HepG2 (cell line): ENCODE results near the gene FSCN2. TPM values are rescaled to one million over a fixed set of nuclear protein-coding genes. Genes with fewer than 3 reads are reported as not detected.

Experiments used
- ATAC-seq: fragments of 200-7000 bp; cut with Tn5 transposase; 3 replicates; pipeline ENCODE4 v1.9.1; 2020; ENCODE audit warnings: mild to moderate bottlenecking, moderate library complexity
- BruUV-seq: library from RNA; stranded (reverse); fragments of 400-500 nt; replicated peaks from 2 replicates; lab custom pipeline; 2021; lab: Mats Ljungman, UMichigan
- CTCF ChIA-PET: fragments of 300-600 bp; formaldehyde crosslinking; extraction: SDS; loops from one replicate; lab custom pipeline; 2021; ENCODE audit warnings: low total read pairs, inconsistent platforms, low intra/inter-chr PET ratio; lab: Yijun Ruan, JAX
- POLR2A ChIA-PET: fragments of 350-600 bp; sonication (Branson Sonifier 250); formaldehyde crosslinking; loops from one replicate; lab custom pipeline; 2020; ENCODE audit warnings: antibody characterized with exemption, inconsistent platforms; lab: Yijun Ruan, JAX
- DNase-seq: peaks from one replicate; pipeline ENCODE4 v3.0.0-alpha.2; 2015; ENCODE audit warnings: low spot score
- FAIRE-seq: peaks from 3 replicates; lab custom pipeline; 2011; peaks lifted over from hg19 to GRCh38; lab: Jason Lieb, UNC
- H2AFZ ChIP-seq: one replicate; pipeline ENCODE4 v1.6.1; 2011; ENCODE audit warnings: low read length, inconsistent platforms
- H3K27ac ChIP-seq: fragments of 300-600 bp; 3 replicates; pipeline ENCODE4 v1.8.0; 2011; ENCODE audit warnings: mixed run types, mild to moderate bottlenecking, mixed read lengths, low read length, inconsistent platforms; ENCODE audit not compliant: insufficient read depth; ENCODE audit errors: extremely low read length
- H3K27me3 ChIP-seq, 2 experiments: fragments of 200-600 bp in 1 of 2; 2 replicates in 1 of 2; 3 replicates in 1 of 2; pipeline versions ENCODE4 v1.6.0 to v1.8.0; 2011; ENCODE audit warnings: low read length in 2 of 2, mild to moderate bottlenecking in 2 of 2, moderate library complexity in 2 of 2, inconsistent platforms in 1 of 2; ENCODE audit not compliant: insufficient read depth in 2 of 2, control insufficient read depth in 1 of 2
- H3K36me3 ChIP-seq, 2 experiments: fragments of 200-600 bp in 1 of 2; replicated peaks in 1 of 2; 2 replicates in 1 of 2; 3 replicates in 1 of 2; pipeline versions ENCODE4 v1.5.1 to v1.8.0; 2011; ENCODE audit warnings: low read length in 2 of 2, inconsistent platforms in 1 of 2; ENCODE audit not compliant: insufficient read depth in 2 of 2, control insufficient read depth in 1 of 2
- H3K4me1 ChIP-seq: 2 replicates; pipeline ENCODE4 v1.5.1; 2012; ENCODE audit warnings: low read length, inconsistent platforms; ENCODE audit not compliant: insufficient read depth
- H3K4me2 ChIP-seq: 2 replicates; pipeline ENCODE4 v1.6.0; 2011; ENCODE audit warnings: low read depth, low read length, inconsistent platforms
- H3K4me3 ChIP-seq, 3 experiments: fragments of 200-600 bp in 1 of 3; sonication (generic), shearing (Covaris generic) in 1 of 3; replicated peaks in 1 of 3; 2 replicates each; pipeline ENCODE4 v1.5.1; 2011 to 2016; ENCODE audit warnings: low read length in 3 of 3, inconsistent platforms in 2 of 3, low read depth in 2 of 3, mild to moderate bottlenecking in 2 of 3, control low read depth in 1 of 3, mixed read lengths in 1 of 3; ENCODE audit not compliant: insufficient read depth in 1 of 3
- H3K79me2 ChIP-seq: one replicate; pipeline ENCODE4 v1.6.1; 2011; ENCODE audit warnings: low read length, inconsistent platforms; ENCODE audit not compliant: insufficient read depth
- H3K9ac ChIP-seq: 2 replicates; pipeline ENCODE4 v1.6.0; 2011; ENCODE audit warnings: mild to moderate bottlenecking, low read depth, low read length, inconsistent platforms; ENCODE audit not compliant: insufficient read depth
- H3K9me3 ChIP-seq: 2 replicates; pipeline ENCODE4 v1.5.1; 2012; ENCODE audit warnings: mild to moderate bottlenecking, low read length
- H4K20me1 ChIP-seq: 2 replicates; pipeline ENCODE4 v1.6.0; 2011; ENCODE audit warnings: inconsistent platforms, mild to moderate bottlenecking, low read length, moderate library complexity; ENCODE audit not compliant: insufficient read depth
- KLF13 ChIP-seq: sonication (generic); formaldehyde crosslinking; IDR thresholded peaks from 2 replicates; pipeline ENCODE4 v1.4.0; 2020; ENCODE audit warnings: mild to moderate bottlenecking, missing genetic modification reagents
- MTA1 ChIP-seq: sonication (generic); formaldehyde crosslinking; IDR thresholded peaks from 2 replicates; pipeline ENCODE4 v1.4.0; 2020; ENCODE audit warnings: missing genetic modification reagents, mild to moderate bottlenecking, borderline replicate concordance
- RBM22 ChIP-seq: fragments of 200-400 bp; formaldehyde crosslinking; optimal IDR thresholded peaks from 2 replicates; pipeline ENCODE3; 2017; ENCODE audit warnings: mild to moderate bottlenecking, low read length, moderate library complexity
- ZC3H13 ChIP-seq: sonication (generic); formaldehyde crosslinking; IDR thresholded peaks from 2 replicates; pipeline ENCODE4 v1.8.1; 2023; ENCODE audit warnings: mild to moderate bottlenecking, missing genetic modification reagents, moderate library complexity
- ZNF510 ChIP-seq: sonication (generic); formaldehyde crosslinking; IDR thresholded peaks from 2 replicates; pipeline ENCODE4 v1.4.0; 2020; ENCODE audit warnings: low read depth, mild to moderate bottlenecking, missing genetic modification reagents
- WGBS: methylation state at CpG from one replicate; pipeline ENCODE4 v1.1.6; 2017; ENCODE audit warnings: low lambda C conversion rate; 5-methylcytosine and 5-hydroxymethylcytosine counted together
- in situ Hi-C: cut with HindIII; loops from 2 replicates; pipeline ENCODE4 v1.10.0; 2017; ENCODE audit warnings: low pct_unique_long_range_greater_than_20kb; ENCODE audit not compliant: extremely low pct_ligation_motif_present
- intact Hi-C: fragments of 100-400 bp; cut with micrococcal nuclease; formaldehyde crosslinking; loops from one replicate; pipeline ENCODE4 v1.10.0; 2022; ENCODE audit not compliant: unreplicated experiment
- polyA plus RNA-seq, 8 experiments: library from polyadenylated mRNA; depleted of rRNA in 3 of 8; stranded (reverse) in 7 of 8; unstranded in 1 of 8; fragments of >200 nt; fragmentation: Illumina TruSeq in 4 of 8; extraction: Trizol in 4 of 8; gene quantifications; 2 replicates each; pipeline versions ENCODE4 v1.2.1 to v1.2.3, GENCODE V29; 2011 to 2016; ENCODE audit warnings: low read depth in 4 of 8, missing spikeins in 1 of 8, mixed read lengths in 1 of 8; ENCODE audit not compliant: insufficient read depth in 1 of 8
- total RNA-seq, 5 experiments: library from RNA; depleted of rRNA; stranded (reverse); fragments of >200 nt; fragmentation: Illumina TruSeq; extraction: Trizol; gene quantifications; 2 replicates each; pipeline ENCODE4 v1.2.3, GENCODE V29; 2016; ENCODE audit warnings: low read depth in 1 of 5
- TF ChIP-seq, protein P1 (sequence below): IDR thresholded peaks from 2 replicates; pipeline ENCODE4 v1.6.1; 2016
- TF ChIP-seq, protein P2 (sequence below): sonication (generic); formaldehyde crosslinking; IDR thresholded peaks from 2 replicates; pipeline ENCODE4 v1.5.1; 2020; ENCODE audit warnings: mild to moderate bottlenecking, missing genetic modification reagents, moderate library complexity
- TF ChIP-seq, protein P3 (sequence below): sonication (generic); formaldehyde crosslinking; conservative IDR thresholded peaks from 2 replicates; pipeline ENCODE4 v1.8.0; 2022; ENCODE audit warnings: low read depth, missing genetic modification reagents

Gene FSCN2
- total and polyA plus RNA-seq, 2 of the 13 experiments (the other 11 are each of a cell fraction or from before 2014, with no cell fraction given): 0.09 TPM; not detected in 1

DNA sequence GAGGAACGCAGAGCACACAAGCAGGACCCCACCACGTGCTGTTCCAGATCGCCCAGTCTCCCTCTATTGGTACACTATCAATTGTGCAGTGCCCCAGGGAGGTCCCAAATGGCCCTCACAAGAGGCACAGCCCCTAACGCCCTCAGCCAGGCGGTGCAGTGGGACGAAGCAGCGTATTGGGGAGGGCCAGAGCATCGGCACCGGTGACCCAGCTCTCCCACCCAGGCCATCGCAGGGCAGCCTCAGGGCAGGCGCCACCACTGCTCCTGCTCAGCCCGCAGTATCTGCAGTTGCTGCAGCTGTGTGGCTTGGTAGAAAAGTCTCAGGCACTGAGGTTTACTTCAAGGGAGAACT is 29.9 kb downstream of the FSCN2 start:
- no peak for ATAC-seq
- H3K36me3 ChIP-seq: peaks cover 20 to 47% of the 10 kb centered on the region in 2 experiments
- peaks cover 32% of the 10 kb centered on the region for H3K4me1 ChIP-seq
- FAIRE-seq: no peak
- 100% methylated on average over 12 of the region's 12 CpGs for WGBS
- no peak for DNase-seq
- H3K9me3 ChIP-seq: no peaks in the 10 kb centered on the region
- no peak for TF ChIP-seq KLF13 (CRISPR knock-in tag)
- peak; percentile 70 for TF ChIP-seq RBM22
- no TSS peak for BruUV-seq
- in situ Hi-C loops (no loop called here), intact Hi-C loops (loop anchor here (2.0 kb wide), 1 partner anchor 43 kb away; no protein-coding TSS in a partner anchor)
- no peak overlapping the region for H3K4me2 ChIP-seq
- POLR2A ChIA-PET: no interaction called here
- no peak overlapping the region for H3K4me3 ChIP-seq
- no peaks in the 10 kb centered on the region for H3K27me3 ChIP-seq
- H3K9ac ChIP-seq: no peak overlapping the region
- CTCF ChIA-PET: interaction anchor here (1.8 kb wide), 1 partner anchor 43 kb away, joined by 12 read pairs; no protein-coding TSS in a partner anchor
- H4K20me1 ChIP-seq: no peaks in the 10 kb centered on the region
- no peak overlapping the region for H2AFZ ChIP-seq
- H3K79me2 ChIP-seq: no peaks in the 10 kb centered on the region
- H3K27ac ChIP-seq: no peak overlapping the region

DNA sequence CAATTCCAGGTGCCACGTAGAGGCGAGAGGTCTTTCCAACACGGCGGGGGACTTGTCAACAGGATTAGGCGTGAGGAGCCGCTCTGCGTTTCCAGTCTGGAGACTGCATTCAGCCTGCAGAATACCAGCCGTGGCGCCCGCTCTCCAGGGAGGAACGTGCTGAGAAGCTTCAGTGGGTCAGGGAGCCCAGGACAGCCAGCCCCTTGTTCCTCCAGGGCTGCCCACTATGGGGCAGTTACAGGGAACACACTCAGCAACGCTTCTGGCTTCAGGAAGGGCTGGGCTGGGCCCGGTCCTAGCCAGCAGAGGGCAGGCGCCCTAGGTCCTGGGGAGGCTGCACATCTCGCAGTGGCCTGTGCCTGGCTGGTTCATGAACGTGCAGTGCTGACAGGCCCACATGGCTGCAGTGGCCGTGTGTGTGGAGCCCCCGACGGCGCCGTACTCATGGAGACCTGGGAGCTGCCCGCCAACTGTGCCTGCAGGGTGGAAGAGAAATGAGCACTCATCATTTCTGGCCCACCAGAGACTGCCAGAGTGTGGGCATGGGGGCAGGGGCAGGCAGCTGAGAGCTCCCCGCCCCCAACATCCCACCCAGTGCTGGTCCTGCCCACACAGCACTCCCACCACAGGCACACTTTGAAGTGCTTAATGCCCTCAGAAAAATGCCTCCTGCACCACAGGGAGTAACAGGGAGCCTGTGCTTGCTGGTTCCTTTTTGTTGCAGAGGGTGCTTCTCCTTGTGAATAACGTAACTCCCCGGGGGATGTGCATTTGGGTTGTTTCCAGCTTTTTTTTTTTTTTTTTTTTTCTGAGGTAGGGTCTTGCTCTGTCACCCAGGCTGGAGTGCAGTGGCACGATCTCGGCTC is 31.0 kb downstream of the FSCN2 start:
- H3K9ac ChIP-seq: no peak overlapping the region
- peaks cover 21% of the 10 kb centered on the region for H3K4me1 ChIP-seq
- no peaks in the 10 kb centered on the region for H4K20me1 ChIP-seq
- DNase-seq (no peak), FAIRE-seq (no peak), ATAC-seq (peak; percentile 82)
- no peaks in the 10 kb centered on the region for H3K9me3 ChIP-seq
- H3K4me3 ChIP-seq: no peak overlapping the region
- in situ Hi-C loops (no loop called here), intact Hi-C loops (loop anchor here (2.0 kb wide), 1 partner anchor 42 kb away; no protein-coding TSS in a partner anchor)
- CTCF ChIA-PET: interaction anchor here (0.6 to 1.8 kb wide), 2 partner anchors 42 to 154 kb away, joined by 3 to 12 read pairs; no protein-coding TSS in a partner anchor
- no peak overlapping the region for H2AFZ ChIP-seq
- no peak overlapping the region for H3K4me2 ChIP-seq
- no peaks in the 10 kb centered on the region for H3K79me2 ChIP-seq
- H3K36me3 ChIP-seq: peaks cover 23 to 51% of the 10 kb centered on the region in 2 experiments
- no peaks in the 10 kb centered on the region for H3K27me3 ChIP-seq
- WGBS: 94% methylated on average over 13 of the region's 27 CpGs
- POLR2A ChIA-PET: interaction anchor here (0.7 kb wide), 1 partner anchor 8 kb away, joined by 5 read pairs; no protein-coding TSS in a partner anchor
- BruUV-seq: no TSS peak
- no peak overlapping the region for H3K27ac ChIP-seq
- TF ChIP-seq ZC3H13 (CRISPR knock-in tag) (no peak), ZNF510 (CRISPR knock-in tag) (no peak), MTA1 (CRISPR knock-in tag) (no peak)
- TF ChIP-seq, protein P1, sequence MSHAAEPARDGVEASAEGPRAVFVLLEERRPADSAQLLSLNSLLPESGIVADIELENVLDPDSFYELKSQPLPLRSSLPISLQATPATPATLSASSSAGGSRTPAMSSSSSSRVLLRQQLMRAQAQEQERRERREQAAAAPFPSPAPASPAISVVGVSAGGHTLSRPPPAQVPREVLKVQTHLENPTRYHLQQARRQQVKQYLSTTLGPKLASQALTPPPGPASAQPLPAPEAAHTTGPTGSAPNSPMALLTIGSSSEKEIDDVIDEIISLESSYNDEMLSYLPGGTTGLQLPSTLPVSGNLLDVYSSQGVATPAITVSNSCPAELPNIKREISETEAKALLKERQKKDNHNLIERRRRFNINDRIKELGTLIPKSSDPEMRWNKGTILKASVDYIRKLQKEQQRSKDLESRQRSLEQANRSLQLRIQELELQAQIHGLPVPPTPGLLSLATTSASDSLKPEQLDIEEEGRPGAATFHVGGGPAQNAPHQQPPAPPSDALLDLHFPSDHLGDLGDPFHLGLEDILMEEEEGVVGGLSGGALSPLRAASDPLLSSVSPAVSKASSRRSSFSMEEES (CRISPR knock-in tag): no peak
- TF ChIP-seq, protein P2, sequence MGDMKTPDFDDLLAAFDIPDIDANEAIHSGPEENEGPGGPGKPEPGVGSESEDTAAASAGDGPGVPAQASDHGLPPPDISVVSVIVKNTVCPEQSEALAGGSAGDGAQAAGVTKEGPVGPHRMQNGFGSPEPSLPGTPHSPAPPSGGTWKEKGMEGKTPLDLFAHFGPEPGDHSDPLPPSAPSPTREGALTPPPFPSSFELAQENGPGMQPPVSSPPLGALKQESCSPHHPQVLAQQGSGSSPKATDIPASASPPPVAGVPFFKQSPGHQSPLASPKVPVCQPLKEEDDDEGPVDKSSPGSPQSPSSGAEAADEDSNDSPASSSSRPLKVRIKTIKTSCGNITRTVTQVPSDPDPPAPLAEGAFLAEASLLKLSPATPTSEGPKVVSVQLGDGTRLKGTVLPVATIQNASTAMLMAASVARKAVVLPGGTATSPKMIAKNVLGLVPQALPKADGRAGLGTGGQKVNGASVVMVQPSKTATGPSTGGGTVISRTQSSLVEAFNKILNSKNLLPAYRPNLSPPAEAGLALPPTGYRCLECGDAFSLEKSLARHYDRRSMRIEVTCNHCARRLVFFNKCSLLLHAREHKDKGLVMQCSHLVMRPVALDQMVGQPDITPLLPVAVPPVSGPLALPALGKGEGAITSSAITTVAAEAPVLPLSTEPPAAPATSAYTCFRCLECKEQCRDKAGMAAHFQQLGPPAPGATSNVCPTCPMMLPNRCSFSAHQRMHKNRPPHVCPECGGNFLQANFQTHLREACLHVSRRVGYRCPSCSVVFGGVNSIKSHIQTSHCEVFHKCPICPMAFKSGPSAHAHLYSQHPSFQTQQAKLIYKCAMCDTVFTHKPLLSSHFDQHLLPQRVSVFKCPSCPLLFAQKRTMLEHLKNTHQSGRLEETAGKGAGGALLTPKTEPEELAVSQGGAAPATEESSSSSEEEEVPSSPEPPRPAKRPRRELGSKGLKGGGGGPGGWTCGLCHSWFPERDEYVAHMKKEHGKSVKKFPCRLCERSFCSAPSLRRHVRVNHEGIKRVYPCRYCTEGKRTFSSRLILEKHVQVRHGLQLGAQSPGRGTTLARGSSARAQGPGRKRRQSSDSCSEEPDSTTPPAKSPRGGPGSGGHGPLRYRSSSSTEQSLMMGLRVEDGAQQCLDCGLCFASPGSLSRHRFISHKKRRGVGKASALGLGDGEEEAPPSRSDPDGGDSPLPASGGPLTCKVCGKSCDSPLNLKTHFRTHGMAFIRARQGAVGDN (CRISPR knock-in tag): peak; percentile 36; the same call in 1 of the 2 replicates
- TF ChIP-seq, protein P3, sequence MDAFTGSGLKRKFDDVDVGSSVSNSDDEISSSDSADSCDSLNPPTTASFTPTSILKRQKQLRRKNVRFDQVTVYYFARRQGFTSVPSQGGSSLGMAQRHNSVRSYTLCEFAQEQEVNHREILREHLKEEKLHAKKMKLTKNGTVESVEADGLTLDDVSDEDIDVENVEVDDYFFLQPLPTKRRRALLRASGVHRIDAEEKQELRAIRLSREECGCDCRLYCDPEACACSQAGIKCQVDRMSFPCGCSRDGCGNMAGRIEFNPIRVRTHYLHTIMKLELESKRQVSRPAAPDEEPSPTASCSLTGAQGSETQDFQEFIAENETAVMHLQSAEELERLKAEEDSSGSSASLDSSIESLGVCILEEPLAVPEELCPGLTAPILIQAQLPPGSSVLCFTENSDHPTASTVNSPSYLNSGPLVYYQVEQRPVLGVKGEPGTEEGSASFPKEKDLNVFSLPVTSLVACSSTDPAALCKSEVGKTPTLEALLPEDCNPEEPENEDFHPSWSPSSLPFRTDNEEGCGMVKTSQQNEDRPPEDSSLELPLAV (CRISPR knock-in tag): no peak
